Measurements from ENCODE around the gene MLXIP. TPM values are rescaled to one million over a fixed set of nuclear protein-coding genes. Genes with fewer than 3 reads are reported as not detected.

MLXIP gene, protein sequence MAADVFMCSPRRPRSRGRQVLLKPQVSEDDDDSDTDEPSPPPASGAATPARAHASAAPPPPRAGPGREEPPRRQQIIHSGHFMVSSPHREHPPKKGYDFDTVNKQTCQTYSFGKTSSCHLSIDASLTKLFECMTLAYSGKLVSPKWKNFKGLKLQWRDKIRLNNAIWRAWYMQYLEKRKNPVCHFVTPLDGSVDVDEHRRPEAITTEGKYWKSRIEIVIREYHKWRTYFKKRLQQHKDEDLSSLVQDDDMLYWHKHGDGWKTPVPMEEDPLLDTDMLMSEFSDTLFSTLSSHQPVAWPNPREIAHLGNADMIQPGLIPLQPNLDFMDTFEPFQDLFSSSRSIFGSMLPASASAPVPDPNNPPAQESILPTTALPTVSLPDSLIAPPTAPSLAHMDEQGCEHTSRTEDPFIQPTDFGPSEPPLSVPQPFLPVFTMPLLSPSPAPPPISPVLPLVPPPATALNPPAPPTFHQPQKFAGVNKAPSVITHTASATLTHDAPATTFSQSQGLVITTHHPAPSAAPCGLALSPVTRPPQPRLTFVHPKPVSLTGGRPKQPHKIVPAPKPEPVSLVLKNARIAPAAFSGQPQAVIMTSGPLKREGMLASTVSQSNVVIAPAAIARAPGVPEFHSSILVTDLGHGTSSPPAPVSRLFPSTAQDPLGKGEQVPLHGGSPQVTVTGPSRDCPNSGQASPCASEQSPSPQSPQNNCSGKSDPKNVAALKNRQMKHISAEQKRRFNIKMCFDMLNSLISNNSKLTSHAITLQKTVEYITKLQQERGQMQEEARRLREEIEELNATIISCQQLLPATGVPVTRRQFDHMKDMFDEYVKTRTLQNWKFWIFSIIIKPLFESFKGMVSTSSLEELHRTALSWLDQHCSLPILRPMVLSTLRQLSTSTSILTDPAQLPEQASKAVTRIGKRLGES
- 19.1 and 31.8 TPM in 2 replicates for total RNA-seq

DNA sequence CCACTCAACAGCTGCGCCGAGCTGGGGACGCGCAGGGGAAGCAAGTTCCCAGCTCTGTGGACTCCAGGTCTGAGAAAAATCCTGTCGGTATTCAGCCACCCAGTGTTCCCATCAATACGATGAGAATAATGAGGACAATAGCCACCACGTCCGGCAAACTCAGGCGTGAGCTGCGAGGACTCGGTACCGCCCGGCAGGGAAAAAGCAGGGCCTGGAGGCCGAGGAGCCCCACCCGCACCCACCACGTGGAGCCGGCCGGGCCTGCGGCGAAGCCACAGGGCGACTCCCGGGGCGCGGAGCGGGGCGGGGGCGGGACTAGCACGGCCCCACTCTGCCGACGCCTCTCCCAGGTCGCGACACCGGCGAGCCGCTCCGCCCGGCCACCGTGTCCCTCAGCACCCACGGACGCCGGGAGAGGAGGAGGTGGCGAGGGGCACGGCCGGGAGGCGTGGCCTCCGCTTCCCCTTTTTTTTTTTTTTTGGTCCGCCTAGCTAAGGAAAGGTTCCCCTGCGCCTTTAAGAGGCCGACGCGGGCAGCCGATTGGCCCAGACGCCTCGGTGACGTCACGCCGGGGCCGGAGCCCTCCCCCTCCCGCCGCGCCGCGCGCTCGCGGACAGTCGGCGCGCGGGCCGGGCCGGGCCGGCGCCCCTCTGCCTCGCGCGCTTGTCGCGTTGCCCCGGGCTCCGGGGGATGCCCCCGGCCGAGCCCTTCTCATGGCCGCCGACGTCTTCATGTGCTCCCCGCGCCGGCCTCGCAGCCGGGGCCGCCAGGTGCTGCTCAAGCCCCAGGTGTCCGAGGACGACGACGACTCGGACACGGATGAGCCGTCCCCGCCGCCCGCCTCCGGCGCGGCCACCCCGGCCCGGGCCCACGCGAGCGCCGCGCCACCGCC, at the start of gene MLXIP:
MLXIP (plus strand) TSS at position 616 of the 892 bp plus-strand sequence; CDS start at position 714, 98 bp downstream.

DNA sequence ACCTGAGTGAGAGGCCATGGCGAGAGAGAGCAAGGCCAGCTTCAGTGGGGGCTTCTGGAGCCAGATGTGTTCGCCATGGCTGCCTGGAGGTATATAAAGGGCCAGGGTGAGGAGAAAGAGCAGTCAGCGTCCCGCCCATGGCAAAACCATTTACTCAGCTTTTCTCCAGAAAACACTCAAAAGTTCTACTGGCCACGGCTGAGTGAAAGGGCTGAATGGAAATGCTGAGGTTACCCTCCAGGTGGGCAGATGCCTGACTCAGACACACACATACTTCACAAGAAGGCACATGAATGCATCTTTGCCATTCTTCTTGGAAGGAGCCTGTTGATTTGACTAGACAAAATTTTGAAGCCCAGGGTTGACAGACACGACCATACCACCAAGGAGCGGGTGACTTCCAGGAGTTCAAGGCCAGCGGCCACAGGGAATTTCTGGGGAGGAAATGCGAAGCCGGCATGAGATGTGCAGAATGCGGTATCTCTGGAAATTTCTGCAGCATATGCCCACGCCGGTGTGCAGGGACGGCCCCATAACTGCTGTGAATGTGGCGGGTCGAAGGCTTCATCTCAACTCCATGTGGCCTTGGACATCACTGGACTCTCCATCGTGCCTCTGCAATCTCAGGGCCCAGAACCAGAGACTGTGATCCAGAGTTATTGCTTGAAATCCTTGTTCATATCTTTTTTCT, 95.7 kb downstream of the MLXIP start, which contains the start of gene IL31:
IL31 (minus strand) TSS at position 67 of the 691 bp plus-strand sequence; CDS start at position 18, 49 bp downstream.

DNA sequence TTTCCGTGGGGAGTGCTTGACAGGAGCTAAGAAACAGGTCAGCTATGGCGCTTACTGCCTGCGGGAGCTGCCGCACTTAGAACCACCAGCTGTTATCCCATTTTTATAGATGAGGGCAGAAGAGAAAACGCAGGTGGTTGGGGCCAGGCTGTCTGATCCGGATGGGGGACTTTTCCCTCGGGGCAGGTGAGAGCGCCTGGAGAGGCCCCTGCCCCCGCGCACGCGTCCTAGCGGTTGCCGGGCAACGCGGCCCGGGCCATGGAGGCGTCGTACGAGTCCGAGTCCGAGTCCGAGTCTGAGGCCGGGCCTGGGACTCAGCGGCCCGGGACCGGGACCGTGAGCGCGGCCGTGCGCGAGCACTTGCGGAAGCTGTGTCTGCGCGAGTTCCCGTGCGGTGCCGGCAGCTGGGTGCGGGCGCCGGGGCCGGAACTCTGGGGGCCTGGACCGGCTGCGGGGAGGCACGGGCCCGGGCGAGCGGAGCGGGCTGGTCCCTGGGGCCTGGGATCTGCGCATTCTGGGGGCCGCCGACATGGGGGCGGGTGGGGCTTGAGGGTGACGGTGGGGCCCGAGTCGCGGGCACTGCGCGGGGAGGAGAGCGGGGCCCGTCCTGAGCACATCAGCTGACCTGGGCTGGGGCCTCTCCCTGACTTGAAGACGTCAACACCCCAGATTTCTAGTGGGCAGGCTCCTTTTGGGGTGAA, 104.5 kb downstream of the MLXIP start, which contains the start of gene LRRC43:
LRRC43 (plus strand) TSS at position 237 of the 701 bp plus-strand sequence; CDS start at position 259, 22 bp downstream.

Other genes with a start within 250 kb of the MLXIP start
- gene HPD, start 219.9 kb upstream of the MLXIP start, total RNA-seq = not detected in 2 replicates
- 72.7 and 76.2 TPM in 2 replicates for gene PSMD9, start 190.0 kb upstream of the MLXIP start, total RNA-seq
- 1.1 and 1.4 TPM in 2 replicates for gene CFAP251, start 160.2 kb upstream of the MLXIP start, total RNA-seq
- 6.6 and 8.4 TPM in 2 replicates for gene BCL7A, start 56.9 kb upstream of the MLXIP start, total RNA-seq
- gene IL31, start 95.5 kb downstream of the MLXIP start, total RNA-seq = not detected in 2 replicates
- 0.26 and 0.98 TPM in 2 replicates for gene LRRC43, start 104.4 kb downstream of the MLXIP start, total RNA-seq
- under 0.01 and 0.17 TPM in 2 replicates for gene B3GNT4, start 125.0 kb downstream of the MLXIP start, total RNA-seq
- 50.8 and 61.5 TPM in 2 replicates for gene DIABLO, start 147.3 kb downstream of the MLXIP start, total RNA-seq
- gene VPS33A, start 187.7 kb downstream of the MLXIP start, total RNA-seq = 16.9 and 19.1 TPM in 2 replicates